Activated CD8-positive, alpha-beta memory T cell treated with anti-CD3 and anti-CD28 coated beads, Interleukin-2, amount 50 U/mL, for 1 hour (primary cell): Measurements from ENCODE around the gene TSPAN5.

Experiments used
- DNase-seq: peaks from one replicate; pipeline ENCODE4 v3.0.0-alpha.2; 2020; ENCODE audit errors: extremely low read depth

TSPAN5 gene

GRCh38 chr4:98517218-98518021 lies 141.0 kb downstream of the TSPAN5 start:
- DNase-seq, result no peak

GRCh38 chr4:98516441-98517217 lies 141.8 kb downstream of the TSPAN5 start:
- DNase-seq, result no peak

- no peak for DNase-seq
Observed at GRCh38 chr4:98516042-98516440, 142.4 kb downstream of the TSPAN5 start.

GRCh38 chr4:98515470-98515809 lies 143.0 kb downstream of the TSPAN5 start:
- no peak for DNase-seq

GRCh38 chr4:98514741-98515469 lies 143.5 kb downstream of the TSPAN5 start:
- DNase-seq, result no peak

- DNase-seq, result no peak
Observed at GRCh38 chr4:98512918-98513317, 145.5 kb downstream of the TSPAN5 start.

- DNase-seq, result no peak
Observed at GRCh38 chr4:98510757-98511517, 147.5 kb downstream of the TSPAN5 start.

GRCh38 chr4:98510340-98510739 lies 148.1 kb downstream of the TSPAN5 start:
- no peak for DNase-seq

- no peak for DNase-seq
Observed at GRCh38 chr4:98509721-98510120, 148.7 kb downstream of the TSPAN5 start.

- DNase-seq, result no peak
Observed at GRCh38 chr4:98508829-98509598, 149.4 kb downstream of the TSPAN5 start.

- no peak for DNase-seq
Observed at GRCh38 chr4:98508248-98508647, 150.2 kb downstream of the TSPAN5 start.

GRCh38 chr4:98507299-98507698 lies 151.1 kb downstream of the TSPAN5 start:
- no peak for DNase-seq

GRCh38 chr4:98506462-98507132 lies 151.8 kb downstream of the TSPAN5 start:
- DNase-seq, result no peak

GRCh38 chr4:98505992-98506391 lies 152.4 kb downstream of the TSPAN5 start:
- no peak for DNase-seq

GRCh38 chr4:98504091-98504490 lies 154.3 kb downstream of the TSPAN5 start:
- DNase-seq, result no peak

- DNase-seq, result no peak
Observed at GRCh38 chr4:98503676-98504075, 154.7 kb downstream of the TSPAN5 start.

GRCh38 chr4:98502624-98503023 lies 155.8 kb downstream of the TSPAN5 start:
- no peak for DNase-seq

- no peak for DNase-seq
Observed at GRCh38 chr4:98502031-98502430, 156.4 kb downstream of the TSPAN5 start.

GRCh38 chr4:98501383-98501782 lies 157.0 kb downstream of the TSPAN5 start:
- no peak for DNase-seq

- no peak for DNase-seq
Observed at GRCh38 chr4:98498774-98499173, 159.6 kb downstream of the TSPAN5 start.
